Measurements from ENCODE around the gene OVCH2.

OVCH2 gene

GRCh38 chr11:7672960-7673723 is 33.1 kb downstream of the OVCH2 start, which contains the start of gene CYB5R2:
Gene CYB5R2, minus strand, starts transcription at chr11:7673500. Its CDS starts 675 bp downstream, at chr11:7672825.
- ChIA-PET POLR2A (no interaction called here), CTCF (no interaction called here)
- no peak for TF ChIP-seq FOXA1 (IDR thresholded peaks at IDR 0.05)
- no peak for TF ChIP-seq PKNOX1 (IDR thresholded peaks at IDR 0.05)
- TF ChIP-seq ELF4 (IDR thresholded peaks at IDR 0.05), result no peak
- no peak for DNase-seq (ENCODE audit: extremely low spot score)

- POLR2A ChIA-PET, result no interaction called here
- CTCF ChIA-PET, result no interaction called here
Observed at GRCh38 chr11:7672276-7672959, 33.9 kb downstream of the OVCH2 start.

GRCh38 chr11:7671347-7672215 is 34.7 kb downstream of the OVCH2 start:
- no peak for DNase-seq (ENCODE audit: extremely low spot score)
- CTCF ChIA-PET, result no interaction called here
- TF ChIP-seq ZNF384 (IDR thresholded peaks at IDR 0.05) (no peak), TARDBP (IDR thresholded peaks at IDR 0.05) (no peak), FOXA1 (IDR thresholded peaks at IDR 0.05) (no peak), SUZ12 (IDR thresholded peaks at IDR 0.05) (no peak)
- POLR2A ChIA-PET, result no interaction called here

More at GRCh38 chr11:7672276-7672959, 33.9 kb downstream of the OVCH2 start:
- TF ChIP-seq CTBP1 (IDR thresholded peaks at IDR 0.05; ENCODE audit: borderline replicate concordance), result no peak
- no peak for TF ChIP-seq SUZ12 (IDR thresholded peaks at IDR 0.05)
- TF ChIP-seq FOXK2 (IDR thresholded peaks at IDR 0.05), result no peak
- no peak for TF ChIP-seq SP1 (IDR thresholded peaks at IDR 0.05)
- no peak for TF ChIP-seq FOXA1 (IDR thresholded peaks at IDR 0.05)
- no peak for TF ChIP-seq NFRKB (IDR thresholded peaks at IDR 0.05)
- DNase-seq (ENCODE audit: extremely low spot score), result no peak

DNA sequence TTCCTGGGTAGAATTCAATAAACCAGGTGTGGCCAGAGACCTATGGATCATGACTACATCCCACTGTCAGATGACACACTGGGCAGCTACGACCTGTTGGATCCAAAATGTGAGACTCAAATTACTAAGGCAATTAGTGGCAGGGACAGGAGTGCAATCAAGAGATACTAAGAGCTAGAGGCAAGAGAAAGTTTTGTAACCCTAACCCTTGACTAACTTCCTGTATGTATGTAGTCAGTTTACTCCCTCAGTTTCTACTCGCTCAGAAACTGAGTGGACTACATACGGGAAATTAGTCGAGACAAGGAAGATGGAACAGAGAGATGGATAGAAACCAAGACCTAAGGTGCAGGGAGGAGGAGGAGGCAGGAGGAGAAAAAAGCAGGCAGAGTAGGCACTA is 35.6 kb downstream of the OVCH2 start:
- CTCF ChIA-PET, result interaction anchor here (1.0 to 1.2 kb wide), 2 partner anchors 13 to 96 kb away, joined by 4 to 5 read pairs; no protein-coding TSS in a partner anchor
- TF ChIP-seq ZNF384 (IDR thresholded peaks at IDR 0.05), result no peak
- TF ChIP-seq SUZ12 (IDR thresholded peaks at IDR 0.05), result no peak
- TF ChIP-seq NFRKB (IDR thresholded peaks at IDR 0.05), result no peak
- no peak for DNase-seq (ENCODE audit: extremely low spot score)
- POLR2A ChIA-PET, result no interaction called here

DNA sequence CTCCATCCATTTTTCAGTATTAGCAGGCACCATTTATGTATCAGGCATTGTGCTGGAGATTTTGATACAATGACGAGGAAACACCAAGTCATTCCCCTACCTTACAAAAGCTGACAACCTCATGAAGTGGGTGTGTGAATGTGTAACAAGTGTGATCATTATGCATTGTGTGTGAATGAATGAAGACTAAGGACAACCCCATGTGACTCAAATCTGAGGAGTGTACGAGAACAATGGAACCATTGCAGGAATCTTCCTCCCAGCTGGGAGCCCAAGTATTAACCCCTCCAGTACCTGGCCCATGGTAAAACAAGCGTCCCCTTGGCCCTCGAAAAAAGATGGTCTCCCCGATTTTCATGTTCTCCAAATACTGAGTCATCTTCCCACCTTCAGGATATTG is 37.4 kb downstream of the OVCH2 start:
- no peak for DNase-seq (ENCODE audit: extremely low spot score)
- CTCF ChIA-PET, result no interaction called here
- POLR2A ChIA-PET, result no interaction called here
- TF ChIP-seq SP1 (IDR thresholded peaks at IDR 0.05), result no peak
- TF ChIP-seq HDGF (IDR thresholded peaks at IDR 0.05; ENCODE audit: borderline replicate concordance), result no peak
- TF ChIP-seq LEF1 (IDR thresholded peaks at IDR 0.05; ENCODE audit: borderline replicate concordance), result no peak
- TF ChIP-seq CTBP1 (IDR thresholded peaks at IDR 0.05; ENCODE audit: borderline replicate concordance), result no peak
- no peak for TF ChIP-seq BHLHE40 (IDR thresholded peaks at IDR 0.05; ENCODE audit: borderline replicate concordance)
- TF ChIP-seq NFRKB (IDR thresholded peaks at IDR 0.05), result no peak
- no peak for TF ChIP-seq ZNF384 (IDR thresholded peaks at IDR 0.05)
- no peak for TF ChIP-seq PKNOX1 (IDR thresholded peaks at IDR 0.05)
- TF ChIP-seq FOXM1 (IDR thresholded peaks at IDR 0.05; ENCODE audit: borderline replicate concordance), result no peak
- TF ChIP-seq FOXA1 (IDR thresholded peaks at IDR 0.05), result no peak
- no peak for TF ChIP-seq SUZ12 (IDR thresholded peaks at IDR 0.05)
- no peak for TF ChIP-seq L3MBTL2 (conservative IDR thresholded peaks at IDR 0.05)
- TF ChIP-seq ARNT (IDR thresholded peaks at IDR 0.05), result no peak
- TF ChIP-seq TARDBP (IDR thresholded peaks at IDR 0.05), result no peak
- TF ChIP-seq ELF4 (IDR thresholded peaks at IDR 0.05), result no peak
- TF ChIP-seq FOXK2 (IDR thresholded peaks at IDR 0.05), result no peak

DNA sequence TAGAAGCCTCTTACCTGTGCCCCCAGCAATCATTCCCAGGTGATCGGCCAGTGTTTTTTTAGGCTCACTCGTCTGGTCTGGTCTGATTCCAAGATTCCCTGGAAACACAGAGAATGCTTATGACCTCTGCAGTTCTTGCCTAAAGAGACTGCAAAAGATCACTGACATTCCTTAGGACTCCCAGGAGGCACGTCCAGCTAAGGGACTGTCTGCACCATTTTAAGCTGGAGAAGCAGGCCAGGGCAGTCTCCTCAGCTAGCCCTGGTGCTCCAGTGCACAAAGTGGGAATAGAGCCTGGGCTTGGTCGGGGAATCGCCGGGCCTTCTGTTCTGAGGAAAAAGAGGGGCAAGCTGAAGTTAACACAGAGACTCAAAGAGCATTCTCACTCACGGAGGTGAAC is 37.8 kb downstream of the OVCH2 start:
- ChIA-PET POLR2A (no interaction called here), CTCF (no interaction called here)
- TF ChIP-seq ELF4 (IDR thresholded peaks at IDR 0.05) (no peak), HDGF (IDR thresholded peaks at IDR 0.05; ENCODE audit: borderline replicate concordance) (no peak), BHLHE40 (IDR thresholded peaks at IDR 0.05; ENCODE audit: borderline replicate concordance) (no peak)
- no peak for DNase-seq (ENCODE audit: extremely low spot score)

DNA sequence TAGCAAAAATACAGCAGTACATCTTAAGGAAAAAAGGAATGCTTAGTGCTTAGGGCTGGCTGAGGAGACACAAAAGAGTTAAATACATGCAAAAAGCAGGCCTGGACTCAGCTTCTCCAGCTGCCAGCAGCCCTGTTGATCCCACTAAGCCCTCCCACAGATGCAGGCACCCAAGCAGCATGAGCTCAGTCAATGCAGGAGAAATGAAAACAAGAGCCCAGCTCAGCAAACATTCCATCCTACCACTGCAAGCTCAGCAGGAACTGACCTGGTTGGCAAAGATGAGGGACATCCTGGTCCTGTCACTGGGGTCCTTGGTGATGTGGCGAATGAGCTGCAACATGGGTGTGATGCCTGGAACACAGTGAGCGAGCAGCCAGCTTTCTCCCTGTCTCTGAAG is 38.8 kb downstream of the OVCH2 start:
- DNase-seq (ENCODE audit: extremely low spot score), result no peak
- ChIA-PET CTCF (interaction anchor here (0.8 to 0.9 kb wide), 2 partner anchors 10 to 11 kb away, joined by 3 read pairs; no protein-coding TSS in a partner anchor), POLR2A (no interaction called here)
- TF ChIP-seq NFRKB (IDR thresholded peaks at IDR 0.05), result no peak
- no peak for TF ChIP-seq SP1 (IDR thresholded peaks at IDR 0.05)
- TF ChIP-seq TARDBP (IDR thresholded peaks at IDR 0.05), result no peak
- no peak for TF ChIP-seq SUZ12 (IDR thresholded peaks at IDR 0.05)
- TF ChIP-seq ZNF384 (IDR thresholded peaks at IDR 0.05), result no peak
- TF ChIP-seq BHLHE40 (IDR thresholded peaks at IDR 0.05; ENCODE audit: borderline replicate concordance), result no peak
- TF ChIP-seq PKNOX1 (IDR thresholded peaks at IDR 0.05), result no peak

Data from HEK293T (cell line).